Thyroid gland (tissue), 4 donors: ENCODE results near the gene UBE2L3.
"Not testable (repeated sequence)": the region's sequence is repeated elsewhere in the genome, so short reads cannot be mapped to it uniquely, and the experiment has no call there.

ENCODE experiments used
- POLR2A ChIP-seq, 2 donors: fragments of 450-650 bp; IDR thresholded peaks; one replicate each; pipeline ENCODE4 v1.6.1; 2017; ENCODE audit warnings: antibody characterized with exemption in 2 of 2, mild to moderate bottlenecking in 2 of 2, moderate library complexity in 1 of 2
- TF ChIP-seq, protein P1 (sequence below), 6 experiments: fragments of 200-600 bp in 3 of 6; fragments of 450-650 bp in 3 of 6; sonication (generic) in 3 of 6; IDR thresholded peaks; one replicate each; pipeline ENCODE4 v1.5.1; 2016 to 2019; ENCODE audit warnings: antibody characterized with exemption in 6 of 6, mild to moderate bottlenecking in 2 of 6, inconsistent platforms in 1 of 6, moderate library complexity in 1 of 6

DNA sequence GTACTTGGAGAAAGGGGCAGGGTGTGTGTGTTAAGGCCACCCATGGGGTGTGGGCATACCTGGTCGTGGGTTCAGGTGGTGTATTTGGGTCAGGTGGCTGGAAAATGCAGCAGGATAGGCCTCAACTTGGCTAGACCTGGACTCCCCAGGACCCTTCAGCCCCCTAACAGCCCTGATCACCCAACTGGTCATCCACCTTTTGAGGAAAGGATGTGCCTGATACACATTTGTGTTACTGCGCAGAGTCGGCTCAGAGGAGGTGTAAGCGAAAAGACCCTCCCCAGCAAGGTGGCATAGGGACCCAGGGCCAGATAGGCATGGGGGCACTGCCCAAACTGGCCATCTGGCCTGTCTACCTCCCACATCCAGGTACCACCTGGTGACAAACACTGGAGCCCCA lies 16.2 kb upstream of the UBE2L3 start, which contains the start of gene RIMBP3C:
- TF ChIP-seq, protein P1, sequence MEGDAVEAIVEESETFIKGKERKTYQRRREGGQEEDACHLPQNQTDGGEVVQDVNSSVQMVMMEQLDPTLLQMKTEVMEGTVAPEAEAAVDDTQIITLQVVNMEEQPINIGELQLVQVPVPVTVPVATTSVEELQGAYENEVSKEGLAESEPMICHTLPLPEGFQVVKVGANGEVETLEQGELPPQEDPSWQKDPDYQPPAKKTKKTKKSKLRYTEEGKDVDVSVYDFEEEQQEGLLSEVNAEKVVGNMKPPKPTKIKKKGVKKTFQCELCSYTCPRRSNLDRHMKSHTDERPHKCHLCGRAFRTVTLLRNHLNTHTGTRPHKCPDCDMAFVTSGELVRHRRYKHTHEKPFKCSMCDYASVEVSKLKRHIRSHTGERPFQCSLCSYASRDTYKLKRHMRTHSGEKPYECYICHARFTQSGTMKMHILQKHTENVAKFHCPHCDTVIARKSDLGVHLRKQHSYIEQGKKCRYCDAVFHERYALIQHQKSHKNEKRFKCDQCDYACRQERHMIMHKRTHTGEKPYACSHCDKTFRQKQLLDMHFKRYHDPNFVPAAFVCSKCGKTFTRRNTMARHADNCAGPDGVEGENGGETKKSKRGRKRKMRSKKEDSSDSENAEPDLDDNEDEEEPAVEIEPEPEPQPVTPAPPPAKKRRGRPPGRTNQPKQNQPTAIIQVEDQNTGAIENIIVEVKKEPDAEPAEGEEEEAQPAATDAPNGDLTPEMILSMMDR (IDR thresholded peaks at IDR 0.05): not testable (repeated sequence)
- TF ChIP-seq POLR2A (IDR thresholded peaks at IDR 0.05): not testable (repeated sequence)
